Mesendoderm (in vitro differentiated cells): ENCODE results near the gene LRRC3.

Source experiments
- DNase-seq: peaks from one replicate; pipeline ENCODE4 v3.0.0; 2013
- H2AK5ac ChIP-seq: 2 replicates; pipeline ENCODE4 v1.6.1; 2013; ENCODE audit warnings: low read length, inconsistent platforms
- H2BK120ac ChIP-seq: 2 replicates; pipeline ENCODE4 v1.6.1; 2013; ENCODE audit warnings: low read depth, mild to moderate bottlenecking, low read length, moderate library complexity, mixed read lengths
- H2BK15ac ChIP-seq: replicated peaks from 2 replicates; pipeline ENCODE4 v1.6.1; 2013; ENCODE audit warnings: low read depth, mild to moderate bottlenecking, moderate library complexity
- H2BK5ac ChIP-seq: 2 replicates; pipeline ENCODE4 v1.6.1; 2013; ENCODE audit warnings: low read length, inconsistent platforms
- H3K18ac ChIP-seq: 2 replicates; pipeline ENCODE4 v1.6.1; 2013; ENCODE audit warnings: mild to moderate bottlenecking, low read length, mixed read lengths
- H3K23ac ChIP-seq: one replicate; pipeline ENCODE4 v1.6.1; 2013; ENCODE audit warnings: low read length
- H3K27ac ChIP-seq: 2 replicates; pipeline ENCODE4 v1.5.1; 2013; ENCODE audit warnings: low read depth, mild to moderate bottlenecking, inconsistent platforms, low read length, moderate library complexity
- H3K27me3 ChIP-seq: 2 replicates; pipeline ENCODE4 v1.6.1; 2013; ENCODE audit warnings: low read length, control low read depth, mild to moderate bottlenecking, inconsistent platforms; ENCODE audit not compliant: insufficient read depth, poor library complexity
- H3K36me3 ChIP-seq: 2 replicates; pipeline ENCODE4 v1.6.1; 2013; ENCODE audit warnings: low read length, inconsistent platforms; ENCODE audit not compliant: control insufficient read depth, insufficient read depth
- H3K4ac ChIP-seq: one replicate; pipeline ENCODE4 v1.6.1; 2013; ENCODE audit warnings: low read depth, mild to moderate bottlenecking, low read length, moderate library complexity
- H3K4me1 ChIP-seq: 2 replicates; pipeline ENCODE4 v1.6.1; 2013; ENCODE audit warnings: low read depth, low read length, inconsistent platforms; ENCODE audit not compliant: control insufficient read depth
- H3K4me2 ChIP-seq: 2 replicates; pipeline ENCODE4 v1.6.1; 2013; ENCODE audit warnings: low read length
- H3K4me3 ChIP-seq: 2 replicates; pipeline ENCODE4 v1.5.1; 2013; ENCODE audit warnings: mild to moderate bottlenecking, low read length
- H3K56ac ChIP-seq: one replicate; pipeline ENCODE4 v1.6.1; 2013; ENCODE audit warnings: low read length
- H3K79me1 ChIP-seq: 2 replicates; pipeline ENCODE4 v1.6.1; 2013; ENCODE audit warnings: low read length, inconsistent platforms
- H3K79me2 ChIP-seq: 2 replicates; pipeline ENCODE4 v1.6.1; 2013; ENCODE audit warnings: mild to moderate bottlenecking, low read length; ENCODE audit not compliant: control insufficient read depth, insufficient read depth
- H3K9ac ChIP-seq: 2 replicates; pipeline ENCODE4 v1.6.1; 2013; ENCODE audit warnings: low read length, inconsistent platforms
- H4K5ac ChIP-seq: one replicate; pipeline ENCODE4 v1.6.1; 2013; ENCODE audit warnings: low read length
- H4K8ac ChIP-seq: one replicate; pipeline ENCODE4 v1.6.1; 2013; ENCODE audit warnings: low read depth, mild to moderate bottlenecking, control low read depth, low read length, moderate library complexity
- WGBS: extraction: QIAGEN DNeasy Blood & Tissue Kit; methylation state at CpG from one replicate; pipeline ENCODE4 v1.1.7; 2013; ENCODE audit warnings: low lambda C conversion rate, missing lambda C conversion rate; ENCODE audit not compliant: insufficient coverage; ENCODE audit errors: extremely low coverage; 5-methylcytosine and 5-hydroxymethylcytosine counted together

Gene LRRC3

DNA sequence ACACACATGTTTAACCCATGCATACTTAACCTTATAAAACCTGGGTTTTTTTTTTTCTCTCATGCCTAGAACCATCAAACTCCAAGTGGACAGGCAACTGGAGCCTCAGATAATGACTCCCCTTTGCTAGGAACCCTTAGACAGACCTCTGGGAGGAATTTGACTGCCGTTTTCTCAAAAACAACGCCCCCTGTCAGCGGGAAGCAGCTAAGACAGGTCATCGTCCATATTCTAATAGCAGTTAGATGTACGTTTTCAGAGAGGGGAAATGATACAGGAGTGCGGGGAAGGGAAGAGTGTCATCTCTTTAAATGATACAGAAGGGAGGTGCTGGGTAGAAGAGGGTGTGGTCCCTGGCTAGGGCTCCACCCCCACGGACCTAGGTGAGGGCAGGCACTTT is 34.7 kb downstream of the LRRC3 start:
- Histone ChIP-seq H3K56ac (no peak overlapping the region), H2BK15ac (no peak overlapping the region), H4K5ac (no peak overlapping the region), H3K4me3 (no peak overlapping the region), H3K4me1 (no peaks in the 10 kb centered on the region), H3K36me3 (peaks cover 3% of the 10 kb centered on the region), H2BK120ac (no peak overlapping the region), H4K8ac (no peak overlapping the region), H3K4me2 (no peak overlapping the region), H3K9ac (no peak overlapping the region), H3K4ac (no peak overlapping the region), H3K18ac (no peak overlapping the region), H2BK5ac (no peak overlapping the region), H3K27ac (no peak overlapping the region), H3K79me2 (peaks cover 6% of the 10 kb centered on the region), H3K27me3 (no peaks in the 10 kb centered on the region), H2AK5ac (no peak overlapping the region), H3K23ac (no peak overlapping the region), H3K79me1 (peaks cover 8% of the 10 kb centered on the region)
- no CpG with 5 or more reads among the region's 7 CpGs for WGBS
- peak; percentile 36 for DNase-seq

DNA sequence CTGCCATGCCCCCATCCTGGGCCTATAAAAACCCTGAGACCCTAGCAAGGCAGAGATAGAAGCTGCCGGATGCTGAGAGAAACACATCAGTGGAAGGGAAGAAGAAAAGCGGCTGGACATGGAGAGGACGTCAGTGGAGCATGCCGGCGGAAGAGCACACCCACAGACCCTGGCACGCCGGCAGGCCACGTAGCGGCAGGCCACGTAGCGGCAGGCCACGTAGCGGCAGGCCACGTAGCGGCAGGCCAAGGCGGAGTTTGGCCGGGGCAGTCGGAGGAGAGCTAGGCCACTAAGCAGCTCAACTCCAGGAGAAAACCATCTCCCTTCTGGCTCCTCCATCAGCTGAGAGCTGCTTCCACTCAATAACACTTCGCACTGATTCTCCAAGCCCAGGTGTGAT is 35.1 kb downstream of the LRRC3 start:
- Histone ChIP-seq H2BK120ac (no peak overlapping the region), H3K9ac (no peak overlapping the region), H2AK5ac (no peak overlapping the region), H2BK5ac (no peak overlapping the region), H4K5ac (no peak overlapping the region), H4K8ac (no peak overlapping the region), H3K4me3 (no peak overlapping the region), H3K4me2 (no peak overlapping the region), H3K79me1 (peaks cover 8% of the 10 kb centered on the region), H3K4ac (no peak overlapping the region), H3K79me2 (peaks cover 6% of the 10 kb centered on the region), H3K36me3 (peaks cover 3% of the 10 kb centered on the region), H3K18ac (no peak overlapping the region), H3K27ac (no peak overlapping the region), H3K23ac (no peak overlapping the region), H3K4me1 (no peaks in the 10 kb centered on the region), H3K56ac (no peak overlapping the region), H3K27me3 (no peaks in the 10 kb centered on the region), H2BK15ac (no peak overlapping the region)
- no CpG with 5 or more reads among the region's 19 CpGs for WGBS
- no peak for DNase-seq

DNA sequence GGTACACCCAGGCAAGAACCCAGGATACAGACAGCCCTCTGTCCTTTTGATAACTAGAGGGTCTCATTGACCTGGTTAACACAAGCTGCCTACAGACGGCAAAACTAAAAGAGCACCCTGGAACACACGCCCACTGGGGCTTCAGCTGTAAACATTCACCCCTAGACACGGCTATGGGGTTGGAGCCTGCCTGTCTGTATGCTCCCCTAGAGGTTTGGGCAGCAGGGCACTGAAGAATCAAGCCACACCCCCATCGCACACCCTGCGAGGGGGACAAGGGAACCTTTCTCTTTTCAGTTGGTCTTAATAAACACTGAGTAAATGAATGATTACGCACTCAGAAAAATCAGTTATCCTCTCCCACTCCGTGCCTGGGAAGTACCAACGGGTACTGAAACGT is 35.5 kb downstream of the LRRC3 start:
- Histone ChIP-seq H4K5ac (no peak overlapping the region), H3K23ac (no peak overlapping the region), H3K36me3 (peaks cover 3% of the 10 kb centered on the region), H3K4me2 (no peak overlapping the region), H3K4me3 (no peak overlapping the region), H2BK5ac (no peak overlapping the region), H3K4ac (no peak overlapping the region), H3K27ac (no peak overlapping the region), H3K4me1 (no peaks in the 10 kb centered on the region), H3K79me1 (peaks cover 8% of the 10 kb centered on the region), H3K18ac (no peak overlapping the region), H3K9ac (no peak overlapping the region), H3K56ac (no peak overlapping the region), H2BK15ac (no peak overlapping the region), H3K79me2 (peaks cover 6% of the 10 kb centered on the region), H4K8ac (no peak overlapping the region), H2BK120ac (no peak overlapping the region), H2AK5ac (no peak overlapping the region), H3K27me3 (no peaks in the 10 kb centered on the region)
- DNase-seq, result no peak
- WGBS, result no CpG with 5 or more reads among the region's 9 CpGs

DNA sequence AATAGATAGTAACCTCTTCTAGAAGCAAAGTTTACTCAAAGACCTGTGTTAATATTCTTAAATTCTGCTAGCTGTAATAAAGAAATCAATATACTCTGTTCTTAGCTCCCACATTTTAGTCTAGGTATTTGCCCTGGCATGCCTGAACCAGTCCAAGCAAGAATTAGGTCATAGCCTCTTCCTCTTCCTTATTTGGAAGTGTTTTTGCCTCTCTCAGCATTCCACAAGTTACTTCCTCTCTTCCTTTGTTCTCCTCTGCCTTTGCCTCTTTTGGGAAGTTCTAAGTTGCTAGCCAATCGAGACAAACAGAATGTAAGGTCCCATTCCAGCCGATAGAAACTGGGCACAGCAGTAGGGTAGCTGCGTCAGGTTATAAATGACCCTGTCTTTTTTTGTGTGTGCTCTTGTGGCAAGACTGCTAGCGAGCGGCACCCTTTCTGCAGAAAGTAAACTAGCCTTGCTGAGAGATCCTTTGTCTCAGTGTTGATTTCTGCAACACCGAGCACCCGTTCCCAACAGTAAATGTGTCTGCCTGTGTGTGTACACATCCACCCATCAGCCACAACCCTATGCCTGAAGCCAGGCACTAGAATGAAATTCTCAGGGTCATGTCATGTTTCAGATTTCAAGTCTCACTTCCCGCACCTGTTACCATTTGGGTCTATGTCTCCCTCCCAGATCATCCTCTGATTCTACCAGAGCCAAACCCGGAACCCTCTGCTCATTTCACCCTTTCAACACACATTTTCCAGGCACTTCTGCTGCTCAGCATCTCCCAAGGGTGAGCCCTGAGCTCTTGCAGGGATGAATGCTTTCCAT is 37.5 kb downstream of the LRRC3 start:
- Histone ChIP-seq H3K36me3 (peaks cover 3% of the 10 kb centered on the region), H4K5ac (no peak overlapping the region), H3K4ac (no peak overlapping the region), H3K9ac (no peak overlapping the region), H3K4me1 (peaks cover 4% of the 10 kb centered on the region), H2AK5ac (no peak overlapping the region), H2BK15ac (no peak overlapping the region), H3K23ac (no peak overlapping the region), H3K18ac (no peak overlapping the region), H3K4me2 (no peak overlapping the region), H3K27ac (no peak overlapping the region), H3K4me3 (no peak overlapping the region), H3K79me2 (peaks cover 6% of the 10 kb centered on the region), H2BK120ac (no peak overlapping the region), H3K56ac (no peak overlapping the region), H4K8ac (no peak overlapping the region), H2BK5ac (no peak overlapping the region), H3K79me1 (peaks cover 8% of the 10 kb centered on the region), H3K27me3 (no peaks in the 10 kb centered on the region)
- no peak for DNase-seq
- no CpG with 5 or more reads among the region's 9 CpGs for WGBS

DNA sequence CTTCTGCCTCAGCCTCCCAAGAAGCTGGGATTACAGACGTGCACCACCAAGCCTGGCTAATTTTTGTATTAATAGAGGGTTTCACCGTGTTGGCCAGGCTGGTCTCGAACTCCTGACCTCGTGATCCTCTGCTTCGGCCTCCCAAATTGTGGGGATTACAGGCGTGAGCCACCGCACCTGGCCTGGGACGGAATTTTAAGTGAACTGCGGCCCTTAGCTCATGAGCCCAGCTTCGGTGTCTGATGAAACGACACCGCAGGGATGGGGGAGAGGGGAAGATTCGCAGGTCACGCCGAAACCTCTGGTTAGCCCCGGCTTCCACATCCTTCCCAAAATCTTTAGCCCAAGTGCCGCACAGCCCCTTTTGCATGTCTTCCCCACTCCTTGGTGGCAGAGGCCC is 39.1 kb downstream of the LRRC3 start:
- Histone ChIP-seq H2BK15ac (no peak overlapping the region), H3K4me1 (peaks cover 4% of the 10 kb centered on the region), H3K27ac (no peak overlapping the region), H2BK5ac (no peak overlapping the region), H3K4me3 (no peak overlapping the region), H3K56ac (no peak overlapping the region), H3K79me1 (peaks cover 3% of the 10 kb centered on the region), H2AK5ac (no peak overlapping the region), H4K5ac (no peak overlapping the region), H3K23ac (no peak overlapping the region), H2BK120ac (no peak overlapping the region), H3K18ac (no peak overlapping the region), H3K4me2 (no peak overlapping the region), H3K27me3 (no peaks in the 10 kb centered on the region), H3K9ac (no peak overlapping the region), H3K4ac (no peak overlapping the region), H3K79me2 (no peaks in the 10 kb centered on the region), H3K36me3 (peaks cover 3% of the 10 kb centered on the region), H4K8ac (no peak overlapping the region)
- no peak for DNase-seq
- no CpG with 5 or more reads among the region's 17 CpGs for WGBS

DNA sequence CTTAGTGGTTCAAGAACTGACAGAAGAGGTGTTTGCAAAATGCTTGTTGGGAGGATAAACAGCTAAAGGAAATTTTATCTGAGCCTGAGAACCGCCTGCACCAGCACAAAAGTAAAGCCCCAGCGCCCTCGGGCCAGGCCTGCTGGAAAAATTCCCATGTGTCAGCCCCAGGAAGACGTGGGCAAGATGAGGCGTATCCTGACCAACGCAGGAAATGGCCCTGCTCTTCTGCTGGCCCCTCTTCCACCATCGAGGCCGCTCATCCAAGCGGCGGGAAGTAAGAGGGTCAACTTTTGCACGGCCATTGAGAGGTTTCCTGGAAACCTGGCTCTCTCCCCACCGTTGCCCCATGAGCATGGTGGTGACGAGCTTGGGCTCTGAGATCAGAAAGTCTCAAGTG is 39.6 kb downstream of the LRRC3 start:
- Histone ChIP-seq H3K4me1 (peaks cover 4% of the 10 kb centered on the region), H3K9ac (no peak overlapping the region), H2BK15ac (no peak overlapping the region), H3K36me3 (peaks cover 3% of the 10 kb centered on the region), H3K79me1 (peaks cover 3% of the 10 kb centered on the region), H3K4me2 (no peak overlapping the region), H3K56ac (no peak overlapping the region), H3K27ac (no peak overlapping the region), H2BK5ac (no peak overlapping the region), H4K5ac (no peak overlapping the region), H3K4ac (no peak overlapping the region), H3K79me2 (no peaks in the 10 kb centered on the region), H2BK120ac (no peak overlapping the region), H3K4me3 (no peak overlapping the region), H2AK5ac (no peak overlapping the region), H3K27me3 (no peaks in the 10 kb centered on the region), H3K18ac (no peak overlapping the region), H3K23ac (no peak overlapping the region), H4K8ac (no peak overlapping the region)
- no CpG with 5 or more reads among the region's 13 CpGs for WGBS
- DNase-seq, result no peak
